Measurements from ENCODE around the gene MVB12B. TPM values are rescaled to one million over a fixed set of nuclear protein-coding genes. Genes with fewer than 3 reads are reported as not detected.

MVB12B gene
- total and polyA plus RNA-seq, 2 of the 13 experiments (the other 11 are each of a cell fraction or from before 2014, with no cell fraction given): 12.1 to 30.1 TPM

GRCh38 chr9:126363847-126364671, 37.4 kb downstream of the MVB12B start:
- Histone ChIP-seq H3K4me3 (replicated peaks in 1 of 3; ENCODE audit: insufficient read depth in 1 of 3, low read depth in 2 of 3, low read length in 3 of 3) (no peak overlapping the region), H4K20me1 (ENCODE audit: insufficient read depth, low read length) (no peaks in the 10 kb centered on the region), H3K27ac (ENCODE audit: extremely low read length, insufficient read depth, low read length) (no peak overlapping the region), H3K27me3 (ENCODE audit: control insufficient read depth in 1 of 2, insufficient read depth in 2 of 2, low read length in 2 of 2) (no peaks in the 10 kb centered on the region), H3K4me1 (ENCODE audit: insufficient read depth, low read length) (no peaks in the 10 kb centered on the region), H3K9me3 (ENCODE audit: low read length) (peaks cover 12% of the 10 kb centered on the region), H3K4me2 (ENCODE audit: low read depth, low read length) (no peak overlapping the region), H3K9ac (ENCODE audit: insufficient read depth, low read depth, low read length) (no peak overlapping the region), H2AFZ (ENCODE audit: low read length) (no peak overlapping the region), H3K36me3 (replicated peaks in 1 of 2; ENCODE audit: control insufficient read depth in 1 of 2, insufficient read depth in 2 of 2, low read length in 2 of 2) (peaks cover 0 to 2% of the 10 kb centered on the region in 2 experiments; a peak in 3 of 5 replicates), H3K79me2 (ENCODE audit: insufficient read depth, low read length) (peaks cover 64% of the 10 kb centered on the region)
- ChIA-PET CTCF (ENCODE audit: low intra/inter-chr PET ratio, low total read pairs) (no interaction called here), POLR2A (interaction anchor here (1.6 kb wide), 1 partner anchor 12 kb away, joined by 5 read pairs; no protein-coding TSS in a partner anchor)
- FAIRE-seq (no peak), DNase-seq (ENCODE audit: low spot score) (no peak), ATAC-seq (no peak)
- WGBS (ENCODE audit: low lambda C conversion rate): 90% methylated on average over 8 of the region's 8 CpGs
- no TSS peak for BruUV-seq (replicated peaks)
- in situ Hi-C loops (cut with HindIII; ENCODE audit: extremely low pct_ligation_motif_present, low pct_unique_long_range_greater_than_20kb) (no loop called here), intact Hi-C loops (cut with micrococcal nuclease; ENCODE audit: unreplicated experiment) (no loop called here)
- no peak for TF ChIP-seq AGO2 (optimal IDR thresholded peaks at IDR 0.05; ENCODE audit: low read depth, low read length)

DNA sequence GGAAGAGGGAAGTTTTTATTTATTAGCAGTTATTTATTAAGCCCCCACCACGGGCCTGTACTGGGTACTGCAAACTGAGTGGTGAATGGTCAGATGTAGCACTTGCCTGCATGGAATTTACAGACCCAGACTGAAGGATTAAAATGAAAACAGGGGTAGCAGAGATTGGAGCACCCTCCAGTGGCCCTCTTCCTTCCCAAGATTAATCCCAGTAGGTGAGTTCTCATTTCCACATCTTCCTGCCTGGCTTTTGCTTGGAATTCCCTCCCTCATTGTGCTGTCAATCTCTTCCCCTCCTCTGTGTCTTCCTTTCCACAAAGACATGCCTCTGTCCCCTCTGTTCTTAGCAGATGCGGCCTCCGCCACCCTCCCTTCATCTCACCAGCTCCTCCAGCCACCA, 39.2 kb downstream of the MVB12B start:
- no TSS peak for BruUV-seq (replicated peaks)
- no peak overlapping the region for H3K4me3 ChIP-seq (replicated peaks in 1 of 3; ENCODE audit: insufficient read depth in 1 of 3, low read depth in 2 of 3, low read length in 3 of 3)
- H3K79me2 ChIP-seq (ENCODE audit: insufficient read depth, low read length): peaks cover 47% of the 10 kb centered on the region
- FAIRE-seq (no peak), ATAC-seq (no peak), DNase-seq (ENCODE audit: low spot score) (no peak)
- CTCF ChIA-PET (ENCODE audit: low intra/inter-chr PET ratio, low total read pairs): no interaction called here
- H3K4me1 ChIP-seq (ENCODE audit: insufficient read depth, low read length): peaks cover 7% of the 10 kb centered on the region
- TF ChIP-seq STAG1 (CRISPR knock-in tag; IDR thresholded peaks at IDR 0.05): peak; percentile 26; the same call in 1 of the 2 replicates
- TF ChIP-seq HNRNPK (IDR thresholded peaks at IDR 0.05; ENCODE audit: low read depth, low read length, poor library complexity, severe bottlenecking): peak; percentile 13
- no peak for TF ChIP-seq ARID4A (CRISPR knock-in tag; IDR thresholded peaks at IDR 0.05; ENCODE audit: borderline replicate concordance)
- intact Hi-C loops (cut with micrococcal nuclease; ENCODE audit: unreplicated experiment) (no loop called here), in situ Hi-C loops (cut with HindIII; ENCODE audit: extremely low pct_ligation_motif_present, low pct_unique_long_range_greater_than_20kb) (no loop called here)
- 91% methylated on average over 3 of the region's 3 CpGs for WGBS (ENCODE audit: low lambda C conversion rate)
- H3K27ac ChIP-seq (ENCODE audit: extremely low read length, insufficient read depth, low read length): no peak overlapping the region
- POLR2A ChIA-PET: no interaction called here
- no peaks in the 10 kb centered on the region for H4K20me1 ChIP-seq (ENCODE audit: insufficient read depth, low read length)
- H2AFZ ChIP-seq (ENCODE audit: low read length): no peak overlapping the region
- peaks cover 2 to 4% of the 10 kb centered on the region in 2 experiments; a peak in 3 of 5 replicates for H3K36me3 ChIP-seq (replicated peaks in 1 of 2; ENCODE audit: control insufficient read depth in 1 of 2, insufficient read depth in 2 of 2, low read length in 2 of 2)
- H3K9ac ChIP-seq (ENCODE audit: insufficient read depth, low read depth, low read length): no peak overlapping the region
- H3K4me2 ChIP-seq (ENCODE audit: low read depth, low read length): no peak overlapping the region
- peaks cover 6% of the 10 kb centered on the region for H3K9me3 ChIP-seq (ENCODE audit: low read length)
- no peaks in the 10 kb centered on the region for H3K27me3 ChIP-seq (ENCODE audit: control insufficient read depth in 1 of 2, insufficient read depth in 2 of 2, low read length in 2 of 2)
